GM19372 (cell line): ENCODE measurements around the gene SAA2.
A peak's percentile ranks its signal among the peaks of the same experiment; 100 is the strongest.
"Not testable (repeated sequence)": the region's sequence is repeated elsewhere in the genome, so short reads cannot be mapped to it uniquely, and the experiment has no call there.

Source experiments
- ATAC-seq: cut with Tn5 transposase; IDR thresholded peaks from one replicate; pipeline ENCODE4 v1.9.1; 2021; ENCODE audit warnings: mild to moderate bottlenecking, low read depth, moderate library complexity; ENCODE audit not compliant: unreplicated experiment

SAA2 gene

DNA sequence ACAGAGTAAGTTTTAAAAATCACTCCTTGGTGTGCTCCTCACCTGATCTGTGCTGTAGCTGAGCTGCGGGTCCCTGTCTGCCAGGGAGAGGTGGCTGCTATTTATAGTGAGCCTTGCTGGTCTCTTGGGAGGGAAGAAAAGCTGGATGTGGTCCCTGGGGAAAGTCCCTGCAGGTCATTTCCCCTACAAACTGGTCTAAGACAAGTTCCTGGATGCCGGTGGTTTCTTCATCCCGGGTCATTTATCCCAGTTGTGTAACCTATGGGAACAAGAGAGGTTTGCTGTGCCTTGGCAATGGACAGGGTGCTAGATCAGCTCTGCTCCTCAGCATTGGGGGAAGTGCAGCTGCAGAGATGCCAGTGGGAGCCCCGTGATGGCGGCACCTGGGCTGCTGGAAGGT lies at the start of gene SAA2:
Gene SAA2 (minus strand): TSS at position 108 of the 400 bp plus-strand sequence. CDS start 657 bp downstream, outside the sequence.
- ATAC-seq = no peak

DNA sequence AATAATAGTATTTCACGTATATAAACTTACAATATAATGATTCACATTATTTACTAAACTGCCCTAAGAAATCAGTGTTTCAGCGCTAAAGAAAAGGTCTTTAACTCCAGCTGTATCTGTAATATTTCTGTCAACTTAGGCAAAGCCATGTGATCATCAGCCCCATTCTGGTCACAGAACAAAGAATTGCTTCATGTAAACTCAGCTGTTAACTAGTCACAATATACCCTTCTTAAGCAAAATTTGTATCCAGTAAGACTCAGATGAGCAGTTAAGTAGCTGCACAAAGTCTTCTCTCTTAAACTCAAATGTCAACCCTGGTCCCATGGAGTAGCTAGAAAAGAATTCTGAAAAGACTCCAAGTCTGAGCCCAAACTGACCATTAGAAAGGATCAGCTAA lies 46.8 kb upstream of the SAA2 start:
- no peak for ATAC-seq

DNA sequence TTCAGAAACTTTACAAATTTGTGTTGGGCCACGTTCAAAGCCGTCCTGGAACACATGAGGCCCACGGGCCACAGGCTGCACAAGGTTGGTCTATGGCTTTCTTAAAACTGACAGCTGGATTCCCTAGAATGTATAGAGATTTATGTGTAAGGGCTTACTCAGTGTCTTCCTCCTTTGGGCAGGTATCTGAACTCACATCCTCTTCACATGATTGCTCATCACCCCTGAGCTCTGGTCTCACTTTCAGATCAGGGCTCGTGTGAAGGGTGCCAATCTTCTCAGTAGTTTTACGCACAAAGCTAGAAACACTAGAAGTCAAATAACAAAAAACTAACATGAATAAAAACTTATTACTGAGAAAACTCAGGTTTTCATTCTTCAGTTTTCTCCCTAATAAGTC lies 46.4 kb upstream of the SAA2 start:
- no peak for ATAC-seq

DNA sequence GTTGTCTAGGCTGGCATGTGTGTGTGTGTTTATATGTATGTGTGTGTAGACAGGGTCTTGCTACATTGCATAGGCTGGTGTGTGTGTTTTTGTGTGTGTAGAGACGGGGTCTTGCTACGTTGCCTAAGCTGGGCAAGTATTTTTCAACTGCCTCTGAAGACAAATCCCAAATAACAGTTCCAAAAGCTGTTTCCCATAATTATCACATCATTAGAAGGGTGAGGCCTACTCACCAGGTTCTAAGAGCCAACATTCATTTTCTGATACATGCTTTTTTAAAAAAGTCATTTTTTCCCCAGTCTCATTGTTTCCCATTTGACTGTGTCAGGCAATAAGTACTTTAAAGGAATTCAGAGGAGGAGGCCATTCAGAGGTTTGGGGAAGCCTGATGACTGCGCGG lies 40.4 kb upstream of the SAA2 start:
- ATAC-seq = no peak

DNA sequence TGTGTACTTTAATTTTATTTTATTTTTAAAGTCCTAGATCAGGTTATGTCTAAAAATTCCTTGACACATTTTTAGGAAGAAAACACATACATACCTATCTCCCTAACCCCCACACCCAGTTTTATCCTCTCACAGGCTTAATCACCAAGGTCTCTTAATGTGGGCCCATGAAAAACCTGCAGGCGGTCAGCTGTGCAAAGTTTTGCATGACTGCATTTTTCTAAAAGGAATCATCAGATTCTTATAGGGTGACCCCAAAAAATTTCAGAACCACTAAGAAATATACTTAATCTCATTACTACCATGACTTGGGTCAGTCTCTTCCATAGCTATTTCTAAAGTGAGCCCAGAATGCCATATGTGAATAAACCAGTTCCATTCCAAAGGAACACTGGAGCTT lies 37.4 kb upstream of the SAA2 start:
- no peak for ATAC-seq

DNA sequence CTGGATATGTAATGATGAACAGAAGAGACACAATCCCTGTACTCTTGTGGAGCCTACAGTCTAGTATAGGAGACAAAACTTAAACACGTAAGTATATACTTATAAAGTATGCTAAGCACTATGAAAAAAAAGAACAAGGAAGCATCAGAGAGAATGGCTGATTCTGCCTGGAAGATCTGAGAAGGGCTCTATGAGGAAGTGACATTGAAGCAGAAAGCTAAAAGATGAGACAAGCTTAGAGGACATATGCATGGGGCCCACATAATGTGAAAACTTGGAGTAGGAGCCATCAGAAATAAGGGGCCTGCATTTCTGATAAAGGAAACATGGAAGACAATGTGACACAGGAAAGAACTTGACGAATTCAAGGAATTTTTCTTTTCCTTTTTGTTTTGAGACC lies 34.2 kb upstream of the SAA2 start:
- no peak for ATAC-seq

DNA sequence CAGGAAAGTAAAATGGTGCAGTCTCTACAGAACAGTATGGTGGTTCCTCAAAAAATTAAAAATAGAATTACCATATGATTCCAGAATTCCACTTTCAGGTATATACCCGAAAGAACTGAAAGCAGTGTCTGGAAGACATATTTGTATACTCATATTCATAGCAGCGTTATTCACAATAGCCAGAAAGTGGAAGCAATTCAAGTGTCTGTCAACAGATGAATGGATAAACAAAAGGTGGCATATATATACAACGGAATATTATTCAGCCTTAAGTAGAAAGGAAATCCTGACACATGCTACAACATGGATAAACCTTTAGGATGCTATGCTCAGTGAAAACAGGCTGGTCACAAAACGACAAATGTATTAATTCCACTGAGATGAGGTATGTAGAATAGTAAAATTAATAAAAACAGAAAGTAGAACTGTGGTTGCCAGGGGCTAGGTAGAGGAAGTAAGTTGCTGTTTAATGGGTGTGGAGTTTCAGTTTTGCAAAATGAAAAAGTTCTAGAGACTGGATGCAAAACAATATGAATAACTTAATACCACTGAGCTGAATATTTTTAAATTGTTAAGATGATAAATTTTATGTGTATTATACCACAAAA lies 32.1 kb upstream of the SAA2 start:
- peak; percentile 84 for ATAC-seq

DNA sequence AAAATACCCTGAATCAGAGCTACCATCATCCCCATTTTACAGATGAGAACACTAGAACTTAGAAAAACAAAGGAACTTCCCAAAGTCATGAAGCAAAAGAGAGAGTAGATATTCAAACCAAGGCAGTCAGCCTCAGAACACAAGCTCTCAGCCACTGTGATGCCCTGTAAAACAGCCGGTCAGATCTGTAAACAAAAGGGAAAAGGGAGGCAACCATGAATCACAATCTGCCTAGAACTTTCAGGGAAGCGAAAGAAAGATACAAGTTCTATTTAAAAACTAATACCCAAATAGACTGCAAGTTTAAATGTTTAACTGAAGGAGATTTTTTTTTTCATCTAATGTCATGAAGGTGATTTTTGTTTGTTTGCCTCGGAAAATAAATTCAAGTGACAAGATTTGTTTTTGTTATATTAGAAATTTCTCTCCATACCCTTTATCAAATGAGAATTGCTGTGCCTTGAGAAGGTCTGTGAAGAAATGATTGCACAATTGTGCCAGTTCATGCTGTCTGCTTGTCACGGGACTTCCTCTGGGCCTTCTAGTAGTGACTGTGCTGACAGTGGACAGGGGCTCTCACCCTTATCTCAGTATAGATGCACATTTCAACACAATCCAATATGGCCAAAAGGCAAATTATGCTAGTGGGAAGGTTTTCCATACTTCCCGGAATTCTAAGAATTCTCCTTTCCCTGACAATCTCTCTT lies 29.2 kb upstream of the SAA2 start:
- ATAC-seq = no peak

DNA sequence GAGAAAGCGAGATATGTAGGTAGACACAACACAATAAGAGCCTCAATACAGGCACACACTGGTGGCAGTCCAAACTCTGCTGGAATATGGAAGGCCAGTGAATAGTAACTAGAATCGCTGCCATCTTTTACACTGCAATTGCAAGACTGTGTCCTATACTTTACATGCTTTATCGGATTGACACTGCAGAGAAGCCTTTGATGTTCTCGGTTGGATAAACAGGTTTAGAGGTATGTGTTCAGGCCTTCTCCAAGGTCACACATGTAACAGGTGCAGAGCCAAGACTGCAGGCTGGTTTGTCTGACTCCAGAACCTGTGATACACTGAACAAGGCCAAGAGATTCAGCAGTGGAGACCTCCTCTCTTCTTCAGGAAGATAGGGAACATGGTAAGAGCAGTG lies 22.7 kb upstream of the SAA2 start:
- ATAC-seq = no peak

DNA sequence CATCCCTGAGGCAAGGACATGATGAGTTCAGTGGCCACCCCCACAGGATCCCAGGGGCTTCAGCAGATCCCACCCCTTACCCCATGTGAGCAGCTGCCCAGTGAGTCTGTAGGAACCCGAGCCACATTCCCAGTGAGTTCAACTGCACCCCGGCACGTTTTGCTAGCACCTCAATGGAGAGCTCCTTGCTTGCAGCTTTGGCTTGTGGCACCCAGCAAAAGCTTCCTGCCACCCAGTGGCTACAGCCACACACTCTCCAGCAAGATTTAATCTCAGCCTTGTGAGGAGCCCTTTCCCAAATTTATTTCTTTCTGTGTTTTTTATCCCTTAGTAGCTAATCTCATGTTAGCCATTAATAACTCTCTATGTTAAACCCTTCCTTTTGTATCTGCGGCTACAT lies 21.6 kb upstream of the SAA2 start:
- no peak for ATAC-seq

DNA sequence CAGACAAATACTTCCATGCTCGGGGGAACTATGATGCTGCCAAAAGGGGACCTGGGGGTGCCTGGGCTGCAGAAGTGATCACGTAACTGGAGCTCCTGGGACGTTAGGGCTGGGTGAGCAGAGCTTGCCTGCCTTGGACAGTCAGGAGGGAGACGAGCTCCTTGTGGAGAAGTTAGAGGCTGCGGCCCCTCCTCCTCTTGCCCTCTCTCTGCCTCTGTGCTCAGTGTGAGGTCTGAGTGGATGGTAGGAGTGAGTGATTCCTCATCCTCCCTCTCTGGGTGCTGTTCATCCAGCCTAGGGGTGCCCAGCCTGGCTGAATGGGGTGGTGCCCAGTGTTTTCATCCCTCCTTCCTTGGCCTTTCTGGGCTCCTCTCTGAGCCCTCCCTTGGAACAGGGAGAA lies 20.8 kb upstream of the SAA2 start:
- not testable (repeated sequence) for ATAC-seq

DNA sequence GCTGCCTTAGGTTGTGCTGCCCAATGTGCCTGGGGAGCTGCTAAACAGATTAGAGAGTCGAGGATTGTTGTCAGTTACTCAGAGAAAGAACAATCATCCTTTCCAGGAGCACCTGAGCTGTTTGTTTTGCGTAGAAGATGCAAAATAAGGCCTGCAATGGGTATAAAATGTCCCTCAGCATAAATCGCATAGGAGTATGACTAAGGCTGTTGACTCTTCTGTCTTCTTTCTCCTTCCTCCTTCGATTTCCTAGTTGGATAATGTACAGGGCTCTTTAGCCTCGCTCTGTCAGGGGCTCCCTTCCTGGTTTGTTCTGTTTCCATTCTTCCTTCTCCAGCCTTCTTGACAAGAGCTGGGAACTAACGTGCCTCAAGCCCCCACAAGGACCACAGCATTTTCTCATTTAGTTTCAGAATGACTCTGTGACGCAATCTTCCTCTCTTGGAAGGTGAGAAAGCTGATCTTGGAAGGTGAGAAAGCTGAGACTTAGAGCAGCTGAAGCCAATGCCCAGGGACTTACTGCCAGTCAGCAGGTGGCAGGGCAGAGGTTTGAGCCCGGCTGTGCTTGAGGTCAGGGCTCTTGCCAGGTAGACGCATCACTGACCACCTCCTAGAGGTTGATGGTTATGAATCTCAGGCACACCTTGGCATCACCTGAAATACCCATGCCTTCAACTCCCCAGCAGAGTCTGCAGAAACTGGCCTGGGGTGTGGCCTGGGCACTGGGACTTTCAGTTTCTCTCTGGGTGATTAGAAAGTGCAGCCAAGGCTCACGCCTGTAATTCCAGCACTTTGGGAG lies 19.1 kb upstream of the SAA2 start:
- peak; percentile 31 for ATAC-seq

DNA sequence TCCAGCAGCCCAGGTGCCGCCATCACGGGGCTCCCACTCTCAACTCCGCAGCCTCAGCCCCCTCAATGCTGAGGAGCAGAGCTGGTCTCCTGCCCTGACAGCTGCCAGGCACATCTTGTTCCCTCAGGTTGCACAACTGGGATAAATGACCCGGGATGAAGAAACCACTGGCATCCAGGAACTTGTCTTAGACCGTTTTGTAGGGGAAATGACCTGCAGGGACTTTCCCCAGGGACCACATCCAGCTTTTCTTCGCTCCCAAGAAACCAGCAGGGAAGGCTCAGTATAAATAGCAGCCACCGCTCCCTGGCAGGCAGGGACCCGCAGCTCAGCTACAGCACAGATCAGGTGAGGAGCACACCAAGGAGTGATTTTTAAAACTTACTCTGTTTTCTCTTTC lies 17.5 kb upstream of the SAA2 start, which contains the start of gene SAA1:
Gene SAA1 (plus strand): TSS at position 316 of the 400 bp plus-strand sequence. CDS start 624 bp downstream, outside the sequence.
- no peak for ATAC-seq

DNA sequence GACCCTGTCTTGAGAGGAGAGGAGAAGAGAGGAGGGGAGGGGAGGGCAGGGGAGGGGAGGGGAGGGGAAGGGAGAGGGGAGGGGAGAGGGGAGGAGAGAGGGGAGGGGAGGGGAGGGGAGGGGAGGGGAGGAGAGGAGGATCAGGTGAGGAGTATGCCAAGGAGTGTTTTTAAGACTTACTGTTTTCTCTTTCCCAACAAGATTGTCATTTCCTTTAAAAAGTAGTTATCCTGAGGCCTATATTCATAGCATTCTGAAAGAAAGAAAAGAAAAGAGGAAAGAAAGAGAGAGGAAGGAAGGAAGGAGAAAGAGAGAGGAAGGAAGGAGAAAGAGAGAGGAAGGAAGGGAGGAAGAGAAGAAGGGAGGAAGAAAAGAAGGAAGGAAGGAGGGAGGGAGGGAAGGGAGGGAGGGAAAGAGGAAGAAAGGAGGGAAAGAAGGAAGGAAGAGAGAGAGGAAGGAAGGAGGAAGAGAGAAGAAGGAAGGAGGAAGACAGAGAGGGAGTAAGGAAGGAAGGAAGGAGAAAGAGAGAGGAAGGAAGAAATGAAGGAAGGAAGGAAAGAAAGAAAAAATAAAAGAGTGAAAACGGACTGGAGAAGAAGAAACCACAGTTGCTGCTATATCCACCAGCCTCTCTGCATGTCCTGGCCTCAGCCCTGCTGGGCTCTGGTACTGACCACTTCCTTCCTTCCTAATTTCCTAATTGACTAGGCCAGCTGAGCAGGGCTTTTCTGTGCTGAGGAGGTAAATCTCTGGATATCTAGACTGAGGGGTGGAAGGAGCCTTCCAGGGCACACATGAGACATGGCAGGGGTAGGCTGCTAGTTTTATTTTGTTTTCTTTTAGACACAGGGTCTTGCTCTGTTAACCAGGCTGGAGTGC lies 16.4 kb upstream of the SAA2 start:
- no peak for ATAC-seq

DNA sequence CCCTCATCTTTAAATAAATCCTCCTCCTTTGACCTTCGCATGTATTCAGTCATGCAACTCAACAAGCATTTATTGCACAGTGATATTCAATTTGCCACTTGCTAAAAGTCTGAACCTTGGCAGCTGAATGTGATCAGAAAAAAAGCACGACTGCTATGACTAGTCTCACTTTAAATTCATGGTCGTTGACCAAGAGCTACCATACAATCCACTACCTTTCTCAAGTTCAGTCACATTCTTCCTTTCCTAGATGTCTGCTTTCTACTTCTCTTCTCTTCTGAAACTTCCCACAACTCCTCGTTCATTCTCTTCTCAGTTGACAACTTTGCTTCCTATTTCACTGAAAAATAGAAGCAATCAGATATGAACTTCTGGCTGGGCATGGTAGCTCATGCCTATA lies 15.6 kb upstream of the SAA2 start:
- no peak for ATAC-seq

DNA sequence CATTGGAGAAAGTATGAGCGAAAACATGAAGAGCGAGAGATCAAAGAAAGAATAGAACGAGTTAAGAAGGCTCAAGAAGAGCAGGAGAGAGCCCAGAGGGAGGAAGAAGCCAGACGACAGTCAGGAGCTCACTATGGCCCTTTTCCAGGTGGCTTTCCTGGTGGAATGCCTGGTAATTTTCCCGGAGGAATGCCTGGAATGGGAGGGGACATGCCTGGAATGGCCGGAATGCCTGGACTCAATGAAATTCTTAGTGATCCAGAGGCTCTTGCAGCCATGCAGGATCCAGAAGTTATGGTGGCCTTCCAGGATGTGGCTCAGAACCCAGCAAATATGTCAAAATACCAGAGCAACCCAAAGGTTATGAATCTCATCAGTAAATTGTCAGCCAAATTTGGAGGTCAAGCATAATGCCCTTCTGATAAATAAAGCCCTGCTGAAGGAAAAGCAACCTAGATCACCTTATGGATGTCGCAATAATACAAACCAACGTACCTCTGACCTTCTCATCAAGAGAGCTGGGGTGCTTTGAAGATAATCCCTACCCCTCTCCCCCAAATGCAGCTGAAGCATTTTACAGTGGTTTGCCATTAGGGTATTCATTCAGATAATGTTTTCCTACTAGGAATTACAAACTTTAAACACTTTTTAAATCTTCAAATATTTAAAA lies 14.3 kb upstream of the SAA2 start:
- not testable (repeated sequence) for ATAC-seq

DNA sequence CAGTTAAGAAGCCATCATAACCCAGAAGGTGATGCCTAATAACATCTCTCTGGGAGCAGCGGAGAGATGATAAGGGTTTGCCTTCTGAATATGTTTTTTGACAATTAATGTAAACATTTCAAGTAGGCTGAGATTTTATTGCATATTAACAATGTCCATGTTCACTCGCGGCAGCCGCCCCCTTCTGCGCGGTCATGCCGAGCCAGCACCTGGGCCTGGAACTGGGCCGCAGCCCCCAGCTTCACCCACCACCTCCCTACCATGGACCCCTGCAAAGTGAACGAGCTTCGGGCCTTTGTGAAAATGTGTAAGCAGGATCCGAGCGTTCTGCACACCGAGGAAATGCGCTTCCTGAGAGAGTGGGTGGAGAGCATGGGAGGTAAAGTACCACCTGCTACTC lies 13.3 kb upstream of the SAA2 start:
- no peak for ATAC-seq

DNA sequence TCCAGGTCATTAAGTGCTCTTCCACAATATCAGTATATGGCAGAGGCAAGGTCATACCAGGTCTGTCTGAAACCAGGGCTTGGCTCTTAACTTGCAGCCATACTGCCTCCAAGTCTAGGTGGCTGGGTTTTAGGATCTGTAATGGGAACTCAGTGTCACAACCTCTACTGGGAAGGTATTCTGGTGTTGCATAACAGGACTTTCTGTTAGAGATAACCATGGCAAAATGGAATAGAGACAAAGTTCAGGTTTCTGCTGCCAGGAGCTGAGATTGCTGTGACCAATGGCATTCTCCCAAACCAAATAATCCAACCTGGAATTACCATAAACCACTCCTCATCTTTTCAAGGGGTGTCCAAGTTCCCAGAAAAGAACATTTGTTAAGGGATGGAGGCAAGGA lies 10.8 kb upstream of the SAA2 start:
- ATAC-seq = no peak

DNA sequence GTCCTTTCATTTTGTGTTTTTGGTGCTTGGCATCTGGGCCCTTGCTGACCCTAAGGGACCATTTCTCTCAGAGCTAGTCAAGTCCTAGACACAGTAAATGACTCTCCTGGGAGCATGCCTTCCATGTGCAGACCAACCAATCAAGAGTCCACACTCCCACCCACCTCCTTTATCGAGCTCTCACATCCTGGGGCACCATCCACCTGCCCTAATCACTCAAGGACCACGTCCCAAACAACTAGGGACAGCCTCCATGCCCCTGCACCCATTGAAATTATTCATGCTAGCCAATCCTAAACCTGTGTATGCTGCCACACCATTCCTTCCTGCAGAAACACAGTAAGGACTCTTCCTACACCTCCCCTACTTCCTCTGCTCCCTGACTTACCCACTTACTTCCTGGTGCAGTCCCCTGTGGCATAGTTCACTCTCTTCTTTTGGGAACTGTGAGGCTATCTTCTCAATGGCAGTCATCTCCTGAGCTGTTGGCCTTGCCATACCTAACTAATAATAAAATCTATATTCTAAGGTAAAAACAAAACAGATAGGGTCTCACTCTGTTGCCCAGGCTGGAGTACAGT lies 6.4 kb upstream of the SAA2 start:
- no peak for ATAC-seq
